ENCODE results near the gene RGS4.

The RGS4 gene

GRCh38 chr1:163094589-163094988, 25.4 kb downstream of the RGS4 start:
- TF ChIP-seq, protein P1, sequence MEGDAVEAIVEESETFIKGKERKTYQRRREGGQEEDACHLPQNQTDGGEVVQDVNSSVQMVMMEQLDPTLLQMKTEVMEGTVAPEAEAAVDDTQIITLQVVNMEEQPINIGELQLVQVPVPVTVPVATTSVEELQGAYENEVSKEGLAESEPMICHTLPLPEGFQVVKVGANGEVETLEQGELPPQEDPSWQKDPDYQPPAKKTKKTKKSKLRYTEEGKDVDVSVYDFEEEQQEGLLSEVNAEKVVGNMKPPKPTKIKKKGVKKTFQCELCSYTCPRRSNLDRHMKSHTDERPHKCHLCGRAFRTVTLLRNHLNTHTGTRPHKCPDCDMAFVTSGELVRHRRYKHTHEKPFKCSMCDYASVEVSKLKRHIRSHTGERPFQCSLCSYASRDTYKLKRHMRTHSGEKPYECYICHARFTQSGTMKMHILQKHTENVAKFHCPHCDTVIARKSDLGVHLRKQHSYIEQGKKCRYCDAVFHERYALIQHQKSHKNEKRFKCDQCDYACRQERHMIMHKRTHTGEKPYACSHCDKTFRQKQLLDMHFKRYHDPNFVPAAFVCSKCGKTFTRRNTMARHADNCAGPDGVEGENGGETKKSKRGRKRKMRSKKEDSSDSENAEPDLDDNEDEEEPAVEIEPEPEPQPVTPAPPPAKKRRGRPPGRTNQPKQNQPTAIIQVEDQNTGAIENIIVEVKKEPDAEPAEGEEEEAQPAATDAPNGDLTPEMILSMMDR (IDR thresholded peaks at IDR 0.05; ENCODE audit: borderline replicate concordance, insufficient read depth, low read depth, low read length) = no peak
- H3K4me3 ChIP-seq (ENCODE audit: low read depth, low read length) = no peak overlapping the region

GRCh38 chr1:163095213-163095612, 26.1 kb downstream of the RGS4 start:
- TF ChIP-seq, protein P1 (IDR thresholded peaks at IDR 0.05; ENCODE audit: borderline replicate concordance, insufficient read depth, low read depth, low read length) = no peak
- no peak overlapping the region for H3K4me3 ChIP-seq (ENCODE audit: low read depth, low read length)

DNA sequence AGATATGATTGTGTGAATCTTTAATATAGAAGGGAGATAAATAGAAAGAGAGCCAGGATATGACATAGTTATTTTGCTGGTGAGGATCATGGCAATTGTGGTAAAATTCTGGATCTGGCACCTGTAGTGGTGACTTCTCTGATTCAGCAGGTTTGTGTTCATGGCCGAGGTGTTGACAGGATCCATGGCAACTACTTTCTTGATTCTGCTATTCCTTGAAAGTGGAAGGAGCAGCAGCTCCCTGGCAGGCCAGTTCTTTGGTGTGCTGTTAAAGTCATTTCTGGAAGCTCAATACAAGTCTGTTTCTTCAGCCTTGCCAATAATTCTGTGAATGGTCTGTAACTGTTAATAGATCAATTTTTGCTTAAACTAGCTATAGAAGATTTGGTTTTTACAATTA, 33.4 kb downstream of the RGS4 start:
- no peak overlapping the region for H3K4me3 ChIP-seq (ENCODE audit: low read depth, low read length)
- TF ChIP-seq, protein P1 (IDR thresholded peaks at IDR 0.05; ENCODE audit: borderline replicate concordance, insufficient read depth, low read depth, low read length) = no peak

- TF ChIP-seq, protein P1 (IDR thresholded peaks at IDR 0.05; ENCODE audit: borderline replicate concordance, insufficient read depth, low read depth, low read length) = no peak
- H3K4me3 ChIP-seq (ENCODE audit: low read depth, low read length) = no peak overlapping the region
These were observed 35.4 kb downstream of the RGS4 start for GRCh38 chr1:163104385-163105099.

DNA sequence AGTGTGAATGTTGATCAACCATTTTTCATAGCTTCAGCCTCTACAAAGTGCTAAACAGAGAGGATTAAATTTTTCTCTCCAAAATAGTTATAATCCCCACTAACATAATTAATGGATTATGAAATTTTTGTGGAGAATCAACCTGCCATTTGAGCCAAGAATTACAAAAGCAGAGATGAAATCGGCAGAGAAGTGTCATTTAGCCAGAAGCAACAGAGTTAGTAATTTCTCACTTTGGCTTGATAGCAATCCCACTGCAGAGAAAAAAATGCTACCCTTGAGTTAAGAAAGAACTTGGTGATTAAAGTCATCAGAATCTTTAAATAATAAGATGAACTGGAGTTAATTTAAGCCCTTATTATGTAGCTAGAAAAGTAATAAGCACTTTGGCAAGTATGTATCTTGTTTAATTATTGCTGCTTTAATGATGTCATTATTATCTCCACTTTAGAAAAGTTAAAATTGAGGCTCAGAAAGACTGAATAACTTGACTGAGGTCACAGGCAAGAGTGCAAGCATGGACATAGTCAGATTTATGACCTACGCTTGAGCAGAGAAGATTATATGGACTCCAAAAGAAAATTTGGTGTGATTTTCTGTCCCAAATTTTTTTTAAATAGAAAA, 37.3 kb downstream of the RGS4 start:
- H3K4me3 ChIP-seq (ENCODE audit: low read depth, low read length) = no peak overlapping the region
- TF ChIP-seq, protein P1 (IDR thresholded peaks at IDR 0.05; ENCODE audit: borderline replicate concordance, insufficient read depth, low read depth, low read length) = no peak

DNA sequence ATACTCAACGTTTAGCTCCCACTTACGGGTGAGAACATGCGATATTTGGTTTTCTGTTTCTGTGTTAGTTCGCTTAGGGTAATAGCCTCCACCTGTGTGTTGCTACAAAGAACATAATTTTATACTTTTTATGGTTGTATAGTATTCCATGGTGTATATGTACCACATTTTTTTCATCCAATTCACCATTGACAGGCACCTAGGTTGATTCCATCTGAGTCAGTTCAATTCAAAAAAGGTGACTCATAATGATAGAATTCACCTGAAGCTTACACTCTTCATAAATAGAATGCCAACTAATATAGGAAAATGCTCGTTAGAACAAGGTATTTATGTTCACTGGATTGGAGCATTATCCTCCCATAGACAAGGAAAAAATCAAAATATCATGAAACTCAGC, 38.5 kb downstream of the RGS4 start:
- TF ChIP-seq, protein P1 (IDR thresholded peaks at IDR 0.05; ENCODE audit: borderline replicate concordance, insufficient read depth, low read depth, low read length) = no peak
- H3K4me3 ChIP-seq (ENCODE audit: low read depth, low read length) = no peak overlapping the region

DNA sequence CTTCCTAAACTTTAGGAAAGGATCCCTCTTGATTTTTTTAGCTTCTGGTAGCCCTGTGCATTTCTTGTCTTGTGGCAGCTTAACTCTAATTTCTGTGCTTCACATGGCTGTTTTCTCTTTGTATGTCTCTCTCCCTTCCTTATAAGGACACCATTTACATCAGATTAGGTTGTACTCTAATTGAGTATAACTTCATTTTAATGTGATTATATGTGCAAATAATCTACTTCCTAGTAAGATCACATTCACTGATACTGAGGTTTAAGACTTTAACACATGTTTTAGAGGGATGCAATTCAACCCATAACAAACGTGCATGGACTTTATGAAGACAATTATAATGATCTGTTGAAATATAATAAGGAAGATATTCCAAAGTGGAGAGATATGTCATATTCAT, 46.7 kb downstream of the RGS4 start:
- TF ChIP-seq, protein P1 (IDR thresholded peaks at IDR 0.05; ENCODE audit: borderline replicate concordance, insufficient read depth, low read depth, low read length) = no peak
- no peak overlapping the region for H3K4me3 ChIP-seq (ENCODE audit: low read depth, low read length)

Measured in GM12875 (cell line).